HG02938 (cell line): ENCODE data around the gene PMM1.
"Not testable (repeated sequence)": the region's sequence is repeated elsewhere in the genome, so short reads cannot be mapped to it uniquely, and the experiment has no call there.

ENCODE experiments used
- ATAC-seq: cut with Tn5 transposase; IDR thresholded peaks from one replicate; pipeline ENCODE4 v1.9.1; 2021; ENCODE audit warnings: mild to moderate bottlenecking, moderate library complexity; ENCODE audit not compliant: unreplicated experiment

PMM1 gene

GRCh38 chr22:41589391-41590241 lies at the start of gene PMM1:
TSS of gene PMM1 (minus strand) at chr22:41589840. CDS start at chr22:41589805, 35 bp downstream.
- ATAC-seq: peak; percentile 87

- no peak for ATAC-seq
Measured at GRCh38 chr22:41638748-41639147, 49.1 kb upstream of the PMM1 start.

- no peak for ATAC-seq
Measured at GRCh38 chr22:41638124-41638523, 48.5 kb upstream of the PMM1 start.

- not testable (repeated sequence) for ATAC-seq
Measured at GRCh38 chr22:41637623-41638022, 48.0 kb upstream of the PMM1 start.

GRCh38 chr22:41636467-41636866 lies 46.8 kb upstream of the PMM1 start:
- ATAC-seq: no peak

GRCh38 chr22:41634610-41635009 lies 45.0 kb upstream of the PMM1 start:
- ATAC-seq: not testable (repeated sequence)

GRCh38 chr22:41631615-41632014 lies 42.0 kb upstream of the PMM1 start:
- ATAC-seq: not testable (repeated sequence)

- ATAC-seq: not testable (repeated sequence)
Measured at GRCh38 chr22:41631115-41631514, 41.5 kb upstream of the PMM1 start.

GRCh38 chr22:41625577-41625976 lies 35.9 kb upstream of the PMM1 start:
- ATAC-seq: no peak

- no peak for ATAC-seq
Measured at GRCh38 chr22:41621911-41622179, 32.2 kb upstream of the PMM1 start.

- ATAC-seq: peak; percentile 78
Measured at GRCh38 chr22:41621099-41621910, 31.7 kb upstream of the PMM1 start, which contains the start of gene XRCC6. TSS of gene XRCC6 (plus strand) at chr22:41621295. CDS start at chr22:41622005, 710 bp downstream.

GRCh38 chr22:41620589-41621098 lies 31.0 kb upstream of the PMM1 start, which contains the start of gene DESI1:
TSS of gene DESI1 (minus strand) at chr22:41621043. CDS start at chr22:41620839, 204 bp downstream.
- ATAC-seq: peak; percentile 19

- ATAC-seq: no peak
Measured at GRCh38 chr22:41619979-41620588, 30.4 kb upstream of the PMM1 start.

GRCh38 chr22:41613456-41613855 lies 23.8 kb upstream of the PMM1 start:
- ATAC-seq: no peak

- no peak for ATAC-seq
Measured at GRCh38 chr22:41612603-41613306, 23.1 kb upstream of the PMM1 start.

GRCh38 chr22:41608386-41608785 lies 18.7 kb upstream of the PMM1 start:
- ATAC-seq: no peak

- ATAC-seq: peak; percentile 92
Measured at GRCh38 chr22:41603873-41604332, 14.3 kb upstream of the PMM1 start.

GRCh38 chr22:41600976-41601375 lies 11.3 kb upstream of the PMM1 start:
- no peak for ATAC-seq

GRCh38 chr22:41598891-41599635 lies 9.4 kb upstream of the PMM1 start:
- no peak for ATAC-seq

GRCh38 chr22:41598081-41598480 lies 8.4 kb upstream of the PMM1 start:
- ATAC-seq: no peak
